H1 (cell line): ENCODE data around the gene EPB41L4B.

Experiments
- BCL11A ChIP-seq, 2 experiments: IDR thresholded peaks; one replicate each; pipeline ENCODE4 v1.6.1; 2011; ENCODE audit warnings: low read depth in 2 of 2, low read length in 2 of 2, mild to moderate bottlenecking in 2 of 2
- KDM4A ChIP-seq: IDR thresholded peaks from one replicate; pipeline ENCODE4 v1.7.1; 2012; ENCODE audit warnings: low read depth, mild to moderate bottlenecking, moderate library complexity, low read length, inconsistent platforms; ENCODE audit not compliant: severe bottlenecking
- TAF7 ChIP-seq: optimal IDR thresholded peaks from 2 replicates; pipeline ENCODE3; 2011; ENCODE audit warnings: low read depth, mild to moderate bottlenecking, inconsistent platforms, low read length, moderate library complexity, borderline replicate concordance

- TF ChIP-seq TAF7 (no peak), KDM4A (no peak), BCL11A (IDR thresholded peaks at IDR 0.05; ENCODE audit: low read depth in 2 of 2, low read length in 2 of 2) (no peak)
Observed at GRCh38 chr9:109124121-109124520, 196.7 kb downstream of the EPB41L4B start.
